ENCODE measurements around the gene SPATS2. TPM values are rescaled to one million over a fixed set of nuclear protein-coding genes. Genes with fewer than 3 reads are reported as not detected.
A peak's percentile ranks its signal among the peaks of the same experiment; 100 is the strongest.
"Not testable (repeated sequence)": the region's sequence is repeated elsewhere in the genome, so short reads cannot be mapped to it uniquely, and the experiment has no call there.

Gene SPATS2
- total RNA-seq, 4 donors from 2014 or later = 24.7 to 37.8 (median 30.1) TPM

DNA sequence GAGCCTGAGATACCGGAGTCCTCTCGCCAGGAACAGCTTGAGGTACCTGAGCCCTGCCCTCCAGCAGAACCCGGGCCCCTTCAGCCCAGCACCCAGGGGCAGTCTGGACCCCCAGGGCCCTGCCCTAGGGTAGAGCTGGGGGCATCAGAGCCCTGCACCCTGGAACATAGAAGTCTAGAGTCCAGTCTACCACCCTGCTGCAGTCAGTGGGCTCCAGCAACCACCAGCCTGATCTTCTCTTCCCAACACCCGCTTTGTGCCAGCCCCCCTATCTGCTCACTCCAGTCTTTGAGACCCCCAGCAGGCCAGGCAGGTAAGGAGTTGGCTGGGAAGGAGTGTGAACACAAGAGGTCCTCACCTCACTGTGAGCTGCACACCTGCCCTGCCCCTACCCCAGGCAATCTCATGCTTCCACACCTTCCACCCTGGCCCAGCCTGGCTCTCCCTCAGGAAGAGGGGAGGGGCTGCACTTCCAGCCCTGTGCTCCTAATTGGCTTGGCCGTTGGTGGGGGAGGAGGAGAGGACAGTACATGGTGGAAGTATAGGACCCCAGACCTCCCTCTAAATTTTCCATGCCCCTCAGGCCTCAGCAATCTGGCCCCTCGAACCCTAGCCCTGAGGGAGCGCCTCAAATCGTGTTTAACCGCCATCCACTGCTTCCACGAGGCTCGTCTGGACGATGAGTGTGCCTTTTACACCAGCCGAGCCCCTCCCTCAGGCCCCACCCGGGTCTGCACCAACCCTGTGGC, 36.5 kb upstream of the SPATS2 start:
- no peak for TF ChIP-seq POLR2A (IDR thresholded peaks at IDR 0.05)
- no peak for DNase-seq
- H3K27ac ChIP-seq = no peak overlapping the region
- H3K4me3 ChIP-seq (replicated peaks in 1 of 3) = no peak overlapping the region
- intact Hi-C loops (cut with DNase I) = loop anchor here (5.0 kb wide), 1 partner anchor 39 kb away; no protein-coding TSS in a partner anchor
- WGBS, 2 donors = 80 to 81% methylated on average over 5 to 11 of the region's 14 CpGs
- H3K27me3 ChIP-seq = no peaks in the 10 kb centered on the region
- no peaks in the 10 kb centered on the region for H3K36me3 ChIP-seq
- peaks cover 3 to 12% of the 10 kb centered on the region in 2 donors for H3K4me1 ChIP-seq
- no peaks in the 10 kb centered on the region for H3K9me3 ChIP-seq

DNA sequence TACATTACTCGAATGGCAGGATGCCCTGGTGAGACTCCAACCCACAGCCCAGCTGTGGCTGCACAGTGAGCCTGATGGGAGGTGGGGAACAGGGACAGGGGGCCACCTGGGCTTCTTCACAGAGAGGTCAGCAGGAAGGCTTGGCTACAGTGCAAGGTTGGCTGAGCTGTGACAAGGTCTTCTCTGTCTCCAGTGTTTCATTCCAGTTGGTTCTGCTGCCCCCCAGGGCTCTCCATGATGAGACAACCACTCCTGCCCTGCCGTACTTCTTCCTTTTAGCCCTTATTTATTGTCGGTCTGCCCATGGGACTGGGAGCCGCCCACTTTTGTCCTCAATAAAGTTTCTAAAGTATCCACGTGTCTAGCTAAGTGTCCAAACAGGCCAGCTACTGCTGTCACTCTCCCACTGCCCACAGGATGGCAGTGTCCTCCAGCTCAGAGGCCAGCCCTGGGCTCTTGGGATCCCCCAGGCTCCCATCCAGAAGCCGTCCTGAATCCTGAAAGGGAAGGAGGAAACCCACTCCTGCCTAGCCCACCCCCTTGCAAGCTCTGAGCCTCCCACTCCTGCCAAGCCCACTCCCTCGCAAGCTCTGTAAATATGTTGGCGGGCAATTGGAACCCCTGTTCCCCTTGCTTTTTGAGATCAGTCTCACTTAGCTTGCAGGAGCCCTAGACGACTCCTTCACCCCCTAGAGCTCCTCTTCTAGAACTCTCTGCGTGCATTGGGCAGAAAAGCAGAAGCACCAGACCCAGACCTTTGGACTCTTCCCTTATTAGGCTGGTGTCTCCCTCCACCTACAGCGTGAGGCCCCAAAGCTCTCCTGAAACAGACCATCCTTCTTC, 35.7 kb upstream of the SPATS2 start:
- Histone ChIP-seq H3K9me3 (no peaks in the 10 kb centered on the region), H3K4me1 (peaks cover 3 to 18% of the 10 kb centered on the region in 2 donors), H3K27ac (no peak overlapping the region), H3K36me3 (no peaks in the 10 kb centered on the region), H3K27me3 (peaks cover 6% of the 10 kb centered on the region), H3K4me3 (replicated peaks in 1 of 3) (no peak overlapping the region)
- TF ChIP-seq POLR2A (IDR thresholded peaks at IDR 0.05) = no peak
- TF ChIP-seq, protein P1, sequence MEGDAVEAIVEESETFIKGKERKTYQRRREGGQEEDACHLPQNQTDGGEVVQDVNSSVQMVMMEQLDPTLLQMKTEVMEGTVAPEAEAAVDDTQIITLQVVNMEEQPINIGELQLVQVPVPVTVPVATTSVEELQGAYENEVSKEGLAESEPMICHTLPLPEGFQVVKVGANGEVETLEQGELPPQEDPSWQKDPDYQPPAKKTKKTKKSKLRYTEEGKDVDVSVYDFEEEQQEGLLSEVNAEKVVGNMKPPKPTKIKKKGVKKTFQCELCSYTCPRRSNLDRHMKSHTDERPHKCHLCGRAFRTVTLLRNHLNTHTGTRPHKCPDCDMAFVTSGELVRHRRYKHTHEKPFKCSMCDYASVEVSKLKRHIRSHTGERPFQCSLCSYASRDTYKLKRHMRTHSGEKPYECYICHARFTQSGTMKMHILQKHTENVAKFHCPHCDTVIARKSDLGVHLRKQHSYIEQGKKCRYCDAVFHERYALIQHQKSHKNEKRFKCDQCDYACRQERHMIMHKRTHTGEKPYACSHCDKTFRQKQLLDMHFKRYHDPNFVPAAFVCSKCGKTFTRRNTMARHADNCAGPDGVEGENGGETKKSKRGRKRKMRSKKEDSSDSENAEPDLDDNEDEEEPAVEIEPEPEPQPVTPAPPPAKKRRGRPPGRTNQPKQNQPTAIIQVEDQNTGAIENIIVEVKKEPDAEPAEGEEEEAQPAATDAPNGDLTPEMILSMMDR (IDR thresholded peaks at IDR 0.05) = peak; percentile 78 to 97 (median 90)
- WGBS, 2 donors = 36 to 43% methylated on average over 11 of the region's 11 CpGs
- intact Hi-C loops (cut with DNase I) = loop anchor here (5.0 kb wide), 1 partner anchor 39 kb away; no protein-coding TSS in a partner anchor
- DNase-seq = peak; percentile 86

DNA sequence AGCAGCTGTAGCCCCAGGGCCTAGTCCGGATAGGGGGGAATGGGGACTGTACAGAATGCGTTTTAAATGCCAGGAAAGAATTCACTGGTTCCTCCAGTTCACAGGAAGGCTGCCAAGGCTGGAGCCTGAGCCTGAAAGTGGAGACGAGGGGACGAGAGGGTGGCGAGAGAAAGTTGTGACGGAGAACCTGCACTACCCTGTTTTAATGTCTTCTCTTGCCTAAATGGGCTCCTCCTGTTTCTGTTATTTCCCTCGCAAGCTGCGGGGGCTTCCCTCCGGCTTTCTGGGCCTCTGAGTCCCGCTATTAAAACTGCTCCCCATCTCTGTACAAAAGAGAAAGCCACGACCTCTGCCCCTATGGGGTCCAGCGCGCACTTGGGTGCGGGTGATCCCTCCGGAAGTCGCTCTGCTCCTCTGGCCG, 34.8 kb upstream of the SPATS2 start:
- WGBS, 2 donors = 61 to 64% methylated on average over 17 of the region's 17 CpGs
- no peak for TF ChIP-seq POLR2A (IDR thresholded peaks at IDR 0.05)
- TF ChIP-seq, protein P1 (IDR thresholded peaks at IDR 0.05) = no peak
- no peak overlapping the region for H3K4me3 ChIP-seq (replicated peaks in 1 of 3)
- no peak overlapping the region for H3K27ac ChIP-seq
- peaks cover 3 to 27% of the 10 kb centered on the region in 2 donors for H3K4me1 ChIP-seq
- H3K36me3 ChIP-seq = no peaks in the 10 kb centered on the region
- H3K9me3 ChIP-seq = no peaks in the 10 kb centered on the region
- peak in 1 of 2 donors; percentile 33 for DNase-seq
- peaks cover 7% of the 10 kb centered on the region for H3K27me3 ChIP-seq
- intact Hi-C loops (cut with DNase I) = loop anchor here (5.0 kb wide), 1 partner anchor 40 kb away; no protein-coding TSS in a partner anchor

DNA sequence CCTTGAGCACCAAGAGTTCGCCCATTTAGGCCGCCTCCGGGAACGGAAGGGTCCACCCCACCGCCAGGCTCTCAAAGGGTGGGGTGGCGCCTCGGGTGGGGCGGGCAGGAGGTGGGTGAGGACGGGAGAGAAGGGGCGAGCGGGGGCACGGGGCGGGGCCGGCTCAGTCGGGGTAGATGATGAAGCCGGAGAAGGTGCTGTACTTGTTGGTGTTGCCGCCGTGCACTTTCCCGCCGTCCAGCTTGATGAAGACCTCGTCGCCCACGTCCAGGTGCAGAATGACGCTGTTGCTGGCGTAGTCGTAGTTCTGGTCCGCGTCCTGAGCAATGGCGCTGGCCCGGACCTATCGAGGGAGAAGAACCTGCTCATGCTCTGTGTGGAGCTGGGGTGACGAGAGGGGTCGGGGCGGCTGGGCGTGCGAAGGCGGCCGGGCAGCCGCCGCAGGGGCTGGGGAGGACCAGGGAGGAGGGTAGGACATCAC, 34.3 kb upstream of the SPATS2 start:
- Histone ChIP-seq H3K27me3 (peaks cover 7% of the 10 kb centered on the region), H3K4me3 (replicated peaks in 1 of 3) (no peak overlapping the region)

DNA sequence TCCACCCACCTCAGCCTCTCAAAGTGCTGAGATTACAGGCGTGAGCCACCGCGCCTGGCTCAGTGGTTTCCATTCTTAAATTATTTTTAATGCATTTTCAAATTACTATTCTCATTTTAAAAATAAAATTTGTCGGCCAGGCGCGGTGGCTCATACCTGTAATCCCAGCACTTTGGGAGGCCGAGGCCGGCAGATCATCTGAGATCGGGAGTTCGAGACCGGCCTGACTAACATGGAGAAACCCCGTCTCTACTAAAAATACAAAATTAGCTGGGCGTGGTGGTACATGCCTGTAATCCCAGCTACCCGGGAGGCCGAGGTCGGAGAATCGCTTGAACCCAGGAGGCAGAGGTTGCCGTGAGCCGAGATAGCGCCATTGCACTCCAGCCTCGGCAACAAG, 33.5 kb upstream of the SPATS2 start:
- DNase-seq; H3K4me3 ChIP-seq (replicated peaks in 1 of 3); H3K36me3 ChIP-seq; H3K9me3 ChIP-seq; H3K27ac ChIP-seq; H3K27me3 ChIP-seq: not testable (repeated sequence)
- intact Hi-C loops (cut with DNase I) = loop anchor here (5.0 kb wide), 1 partner anchor 41 kb away; no protein-coding TSS in a partner anchor
- 48 to 63% methylated on average over 21 of the region's 21 CpGs for WGBS, 2 donors
- peaks cover 3 to 27% of the 10 kb centered on the region in 2 donors for H3K4me1 ChIP-seq

More for the DNA sequence above, 34.3 kb upstream of the SPATS2 start:
- intact Hi-C loops (cut with DNase I) = loop anchor here (5.0 kb wide), 1 partner anchor 41 kb away; no protein-coding TSS in a partner anchor
- Histone ChIP-seq H3K36me3 (no peaks in the 10 kb centered on the region), H3K9me3 (no peaks in the 10 kb centered on the region), H3K27ac (no peak overlapping the region), H3K4me1 (peaks cover 3 to 27% of the 10 kb centered on the region in 2 donors)
- TF ChIP-seq, protein P1 (IDR thresholded peaks at IDR 0.05) = no peak
- no peak for TF ChIP-seq POLR2A (IDR thresholded peaks at IDR 0.05)
- peak in 1 of 2 donors; percentile 12 for DNase-seq
- 17 to 24% methylated on average over 17 to 33 of the region's 40 CpGs for WGBS, 2 donors

Measured in thyroid gland (tissue), 4 donors.